HG02623 (cell line): Measurements from ENCODE around the gene ZDHHC20.

Source experiments
- ATAC-seq: cut with Tn5 transposase; IDR thresholded peaks from one replicate; pipeline ENCODE4 v1.9.1; 2021; ENCODE audit warnings: moderate library complexity; ENCODE audit not compliant: unreplicated experiment

Gene ZDHHC20

GRCh38 chr13:21458813-21459701 is at the start of gene ZDHHC20:
Gene ZDHHC20 (minus strand): TSS chr13:21459303. CDS start chr13:21459171, 132 bp downstream.
- peak; percentile 82 for ATAC-seq

- no peak for ATAC-seq
Observed at GRCh38 chr13:21504379-21504778, 45.3 kb upstream of the ZDHHC20 start.

- no peak for ATAC-seq
Observed at GRCh38 chr13:21501686-21502085, 42.6 kb upstream of the ZDHHC20 start.

- no peak for ATAC-seq
Observed at GRCh38 chr13:21486322-21486721, 27.2 kb upstream of the ZDHHC20 start.

GRCh38 chr13:21483748-21484147 is 24.6 kb upstream of the ZDHHC20 start:
- no peak for ATAC-seq

GRCh38 chr13:21481359-21481758 is 22.3 kb upstream of the ZDHHC20 start:
- ATAC-seq = no peak

GRCh38 chr13:21478881-21479808 is 20.0 kb upstream of the ZDHHC20 start:
- no peak for ATAC-seq

GRCh38 chr13:21476893-21477472 is 17.9 kb upstream of the ZDHHC20 start:
- ATAC-seq = peak; percentile 62

GRCh38 chr13:21475115-21475514 is 16.0 kb upstream of the ZDHHC20 start:
- ATAC-seq = no peak

GRCh38 chr13:21470785-21471184 is 11.7 kb upstream of the ZDHHC20 start:
- no peak for ATAC-seq

- no peak for ATAC-seq
Observed at GRCh38 chr13:21466527-21466926, 7.4 kb upstream of the ZDHHC20 start.

GRCh38 chr13:21465710-21466160 is 6.6 kb upstream of the ZDHHC20 start:
- ATAC-seq = no peak

GRCh38 chr13:21463424-21463823 is 4.3 kb upstream of the ZDHHC20 start:
- no peak for ATAC-seq

- ATAC-seq = no peak
Observed at GRCh38 chr13:21461131-21461530, 2.0 kb upstream of the ZDHHC20 start.

GRCh38 chr13:21458451-21458812 is 671 bp downstream of the ZDHHC20 start:
- peak; percentile 29 for ATAC-seq

- ATAC-seq = no peak
Observed at GRCh38 chr13:21453387-21454081, 5.6 kb downstream of the ZDHHC20 start.

- no peak for ATAC-seq
Observed at GRCh38 chr13:21450936-21451335, 8.2 kb downstream of the ZDHHC20 start.

- no peak for ATAC-seq
Observed at GRCh38 chr13:21446656-21447055, 12.4 kb downstream of the ZDHHC20 start.

- no peak for ATAC-seq
Observed at GRCh38 chr13:21445759-21446158, 13.3 kb downstream of the ZDHHC20 start.

- ATAC-seq = no peak
Observed at GRCh38 chr13:21443171-21443570, 15.9 kb downstream of the ZDHHC20 start.

- no peak for ATAC-seq
Observed at GRCh38 chr13:21436582-21436981, 22.5 kb downstream of the ZDHHC20 start.
